GM19193 (cell line): ENCODE data around the gene CARM1.

Source experiments
- POLR2A ChIP-seq: IDR thresholded peaks from 4 replicates; pipeline ENCODE4 v1.6.1; 2011; ENCODE audit not compliant: insufficient read depth, insufficient read length; ENCODE audit errors: extremely low read depth

The CARM1 gene

DNA sequence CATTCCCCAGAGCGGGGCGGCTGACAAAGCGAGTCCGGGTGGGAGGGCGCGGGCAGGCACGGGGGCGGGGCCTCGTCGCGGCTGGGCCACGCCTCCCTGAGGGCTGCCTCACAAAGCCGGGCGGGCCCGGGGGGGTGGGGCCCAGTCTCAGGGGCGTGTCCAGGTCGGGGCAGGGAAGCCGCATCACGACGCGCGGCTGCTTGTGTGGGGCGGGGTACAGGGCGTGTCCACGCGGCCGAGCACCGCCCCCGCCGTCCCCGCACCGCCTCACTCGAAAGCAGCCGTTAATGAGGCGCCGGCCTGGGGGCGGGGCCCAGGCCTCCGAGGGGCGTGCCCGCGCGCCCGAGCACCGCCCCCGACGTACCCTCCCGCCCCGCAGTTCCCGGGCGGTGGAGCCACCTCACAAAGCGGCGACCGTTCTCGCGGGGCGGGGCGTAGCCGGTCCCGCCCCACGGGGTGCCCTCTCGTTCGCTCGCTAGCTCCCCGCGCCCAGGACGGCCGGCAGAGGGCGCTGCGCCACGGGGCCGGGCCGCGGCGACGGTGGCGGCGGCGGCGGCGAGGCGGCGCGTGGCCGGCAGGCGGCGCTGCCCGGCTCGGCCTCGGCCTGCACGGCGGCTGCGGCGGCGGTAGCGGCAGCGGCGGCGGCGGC is at the start of gene CARM1:
CARM1 (plus strand) TSS at position 599 of the 649 bp plus-strand sequence. CDS start 150 bp downstream, outside the sequence.
- peak; percentile 1 for TF ChIP-seq POLR2A

DNA sequence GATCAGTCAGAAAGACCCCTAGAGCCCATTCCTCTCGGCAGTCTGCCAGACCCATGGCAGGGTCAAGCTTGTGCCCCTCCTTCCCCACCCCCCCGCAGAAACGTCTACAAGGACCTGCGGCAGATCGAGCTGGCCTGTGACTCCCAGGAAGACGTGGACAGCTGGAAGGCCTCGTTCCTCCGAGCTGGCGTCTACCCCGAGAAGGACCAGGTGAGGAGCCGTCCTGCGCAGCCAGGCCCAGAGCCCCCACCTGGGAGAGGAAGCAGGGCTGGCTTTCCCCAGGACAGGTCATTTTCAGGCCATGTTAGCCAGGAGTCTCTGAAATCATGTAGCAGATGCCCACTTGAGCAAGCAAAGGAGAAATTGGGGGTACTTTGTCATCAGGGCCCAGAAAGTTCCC is 47.7 kb upstream of the CARM1 start:
- no peak for TF ChIP-seq POLR2A

DNA sequence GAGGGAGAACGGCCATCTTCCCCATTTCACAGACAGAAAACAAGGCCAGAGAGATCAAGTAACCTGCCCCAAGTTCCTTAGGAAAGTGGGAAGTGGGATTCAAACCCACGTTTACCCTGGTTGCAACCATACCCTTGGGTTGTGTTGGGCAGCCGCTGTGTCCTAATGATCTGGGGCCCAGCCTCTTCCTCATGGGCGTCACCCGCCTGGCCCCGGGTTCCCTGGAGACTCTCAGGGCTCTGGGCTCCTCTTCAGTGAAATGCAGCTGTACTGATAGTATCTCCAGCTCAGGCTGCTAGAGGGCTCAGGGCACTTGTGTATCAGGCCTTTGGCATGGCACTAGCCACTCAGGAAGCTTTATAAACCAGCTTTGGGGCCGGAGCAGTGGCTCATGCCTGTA is 45.1 kb upstream of the CARM1 start:
- no peak for TF ChIP-seq POLR2A

DNA sequence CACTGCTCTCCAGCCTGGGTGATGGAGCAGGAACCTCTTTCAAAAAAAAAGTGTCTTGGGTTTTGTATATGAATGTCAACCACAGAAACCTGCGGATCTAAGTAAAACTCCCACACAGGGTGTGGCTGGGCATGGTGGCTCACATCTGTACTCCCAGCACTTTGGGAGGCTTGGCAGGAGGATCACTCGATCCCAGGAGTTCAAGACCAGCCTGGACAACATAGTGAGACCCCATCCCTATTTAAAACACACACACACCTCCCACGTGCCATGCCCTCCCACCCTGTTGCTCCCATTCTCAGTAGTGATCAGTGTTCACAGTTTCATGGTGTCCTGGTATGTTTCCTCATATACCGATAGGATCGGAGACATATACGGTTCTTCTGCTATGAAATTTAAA is 44.5 kb upstream of the CARM1 start:
- TF ChIP-seq POLR2A: no peak

DNA sequence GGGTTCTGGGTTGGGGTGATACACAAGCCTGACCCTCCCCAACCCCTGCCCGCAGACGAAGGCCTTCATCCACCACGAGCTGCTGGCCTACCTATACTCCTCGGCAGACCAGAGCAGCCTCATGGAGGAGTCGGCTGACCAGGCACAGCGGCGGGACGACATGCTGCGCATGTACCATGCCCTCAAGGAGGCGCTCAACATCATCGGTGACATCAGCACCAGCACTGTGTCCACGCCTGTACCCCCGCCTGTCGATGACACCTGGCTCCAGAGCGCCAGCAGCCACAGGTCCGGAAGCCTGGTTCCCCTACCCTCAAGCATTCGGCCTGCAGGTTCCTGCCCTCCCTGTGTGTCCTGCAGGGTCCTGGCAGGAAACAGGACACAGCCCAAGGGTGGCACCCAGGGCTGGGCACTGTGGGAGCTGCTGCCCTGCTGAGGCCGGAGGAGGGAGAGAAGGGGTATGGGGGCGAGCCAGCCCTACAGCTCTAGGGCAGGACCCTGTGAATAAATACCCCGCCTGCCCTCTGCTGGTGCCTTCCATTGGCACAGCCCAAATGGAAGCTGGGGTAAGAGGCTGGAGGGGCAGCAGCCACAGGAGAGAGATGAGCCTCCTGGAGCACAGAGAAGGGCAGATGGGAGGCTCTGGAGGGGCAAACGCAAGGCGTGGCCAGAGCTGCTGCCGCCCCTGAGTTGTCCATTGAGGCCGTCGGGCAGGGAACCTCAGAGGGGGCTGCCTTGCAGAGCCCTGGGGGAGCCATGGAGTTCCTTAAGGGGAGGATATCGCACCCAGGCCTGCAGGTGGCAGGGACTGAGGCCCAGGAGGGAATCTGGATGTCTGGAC is 42.2 kb upstream of the CARM1 start:
- no peak for TF ChIP-seq POLR2A

DNA sequence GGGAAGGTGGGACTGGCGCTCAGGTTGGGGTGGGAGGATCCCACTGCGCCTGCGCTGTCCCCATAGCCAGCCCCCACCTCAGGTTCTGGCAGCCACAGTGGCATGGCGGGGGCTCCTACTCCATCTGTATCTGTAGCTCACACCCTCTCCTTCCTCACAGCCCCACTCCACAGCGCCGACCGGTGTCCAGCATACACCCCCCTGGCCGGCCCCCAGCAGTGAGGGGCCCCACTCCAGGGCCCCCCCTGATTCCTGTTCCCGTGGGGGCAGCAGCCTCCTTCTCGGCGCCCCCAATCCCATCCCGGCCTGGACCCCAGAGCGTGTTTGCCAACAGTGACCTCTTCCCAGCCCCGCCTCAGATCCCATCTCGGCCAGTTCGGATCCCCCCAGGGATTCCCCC is 41.4 kb upstream of the CARM1 start:
- no peak for TF ChIP-seq POLR2A

DNA sequence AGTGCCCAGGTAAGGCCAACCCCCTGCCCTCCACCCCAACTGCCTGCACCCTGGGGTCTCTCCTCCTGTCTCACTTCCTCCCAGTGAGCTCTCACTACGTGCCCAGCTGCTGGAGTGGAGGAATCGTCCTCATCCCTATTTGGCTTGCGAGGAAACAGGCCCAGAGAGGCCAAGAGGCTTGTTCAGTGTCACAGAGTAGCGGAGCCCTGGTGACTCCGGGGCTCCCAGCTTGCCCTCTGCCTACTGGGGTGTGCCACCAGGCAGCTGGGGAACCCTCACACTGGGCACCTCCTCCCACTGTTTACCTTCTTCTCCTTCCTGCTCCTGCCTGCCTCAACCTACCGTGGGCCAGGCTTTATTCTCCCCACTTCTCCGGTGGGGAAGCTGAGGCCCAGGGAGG is 41.0 kb upstream of the CARM1 start:
- TF ChIP-seq POLR2A: no peak

DNA sequence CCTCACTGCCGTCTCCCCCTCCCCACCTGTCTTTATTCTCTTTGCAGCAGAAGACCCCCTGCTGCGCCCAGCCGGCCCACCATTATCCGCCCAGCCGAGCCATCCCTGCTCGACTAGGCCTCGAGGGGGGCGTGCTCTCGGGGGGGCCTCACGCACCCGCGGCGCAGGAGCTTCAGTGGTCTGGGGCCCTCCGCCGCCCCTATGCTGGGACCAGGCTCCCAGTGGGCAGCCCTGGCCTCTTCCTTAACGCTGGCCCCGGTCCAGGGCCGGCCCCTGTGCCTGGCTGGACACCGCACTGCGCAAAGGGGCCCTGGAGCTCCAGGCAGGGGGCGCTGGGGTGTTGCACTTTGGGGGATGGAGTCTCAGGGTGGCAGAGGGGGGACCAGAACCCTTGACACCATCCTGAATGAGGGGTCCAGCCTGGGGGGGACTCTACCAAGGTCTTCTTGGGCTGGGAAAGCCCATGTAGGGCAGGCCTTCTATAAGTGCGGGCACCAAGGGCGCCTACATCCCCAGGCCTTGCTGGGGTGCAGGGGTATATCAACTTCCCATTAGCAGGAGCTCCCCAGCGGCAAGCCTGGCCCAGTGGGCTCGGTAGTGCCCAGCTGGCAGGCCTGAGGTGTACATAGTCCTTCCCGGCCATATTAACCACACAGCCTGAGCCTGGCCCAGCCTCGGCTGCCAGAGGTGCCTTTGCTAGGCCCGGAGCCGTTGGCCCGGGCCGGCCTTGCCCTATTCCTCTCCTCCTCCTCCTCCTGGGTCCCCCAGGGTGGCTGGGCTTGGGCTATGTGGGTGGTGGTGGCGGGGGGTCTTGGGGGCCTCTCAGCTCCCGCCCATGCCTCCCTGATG is 40.2 kb upstream of the CARM1 start:
- TF ChIP-seq POLR2A: no peak

DNA sequence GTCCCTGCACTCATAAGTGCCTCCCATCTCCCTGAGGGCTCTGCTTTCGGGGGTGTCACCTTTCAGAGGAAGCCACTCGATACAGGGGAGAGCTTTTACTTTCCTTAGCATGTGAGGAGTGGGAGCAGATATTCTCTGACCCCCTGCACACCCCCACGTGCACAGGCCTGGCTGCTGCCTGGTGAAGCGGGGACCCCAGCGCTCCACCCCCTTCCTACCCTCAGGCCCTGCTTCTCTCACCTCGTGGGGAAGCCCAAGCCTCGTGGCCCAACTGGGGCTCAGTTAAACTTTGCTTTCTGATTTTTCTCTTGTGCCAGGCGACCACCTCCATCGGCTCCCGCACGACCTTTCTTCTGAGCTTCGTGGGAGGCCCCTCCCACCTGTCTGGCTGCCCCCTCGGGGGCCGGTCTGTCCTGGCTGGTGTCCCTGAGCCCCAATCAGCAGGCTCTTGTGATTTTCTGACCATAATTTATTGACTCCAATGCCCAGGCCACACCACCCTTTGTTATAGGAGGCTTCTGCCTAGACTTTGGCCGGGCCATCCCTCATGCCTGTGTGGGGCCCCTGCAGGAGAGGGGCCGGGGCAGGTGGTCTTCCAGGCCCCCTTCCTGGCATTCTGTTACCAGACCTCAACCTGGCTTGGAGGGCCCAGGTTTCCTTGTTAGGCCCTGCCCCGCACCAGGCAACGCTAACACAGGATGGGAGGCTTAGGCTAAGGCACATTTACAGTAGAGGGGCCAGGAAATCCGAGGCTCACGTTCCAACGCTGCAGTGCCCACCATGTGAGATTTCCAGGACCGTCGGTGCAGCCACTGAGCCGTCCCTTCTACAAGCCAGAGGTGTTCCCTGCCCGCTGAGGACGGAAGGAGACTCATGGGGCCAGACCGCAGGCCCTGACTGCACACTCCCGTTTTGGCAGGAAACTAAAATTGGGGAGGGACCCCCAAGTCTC is 39.1 kb upstream of the CARM1 start:
- TF ChIP-seq POLR2A: no peak

DNA sequence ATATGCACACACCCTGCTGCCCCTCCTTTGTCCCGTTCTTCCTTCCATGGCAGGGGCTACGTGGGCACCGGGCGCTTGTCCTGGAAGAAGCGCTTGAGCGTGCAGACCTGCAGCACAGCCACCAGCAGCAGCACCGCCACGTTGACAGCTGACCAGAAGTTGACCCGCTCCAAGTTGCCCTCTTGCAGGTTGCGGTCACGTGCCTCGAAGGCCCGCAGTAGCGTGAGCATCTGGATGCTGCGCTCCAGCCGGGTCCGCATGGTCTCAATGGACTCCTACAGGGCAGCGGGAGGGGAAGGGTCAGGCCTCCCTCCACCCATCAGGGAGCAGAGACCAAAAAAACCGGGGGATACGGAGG is 38.4 kb upstream of the CARM1 start:
- TF ChIP-seq POLR2A: no peak

DNA sequence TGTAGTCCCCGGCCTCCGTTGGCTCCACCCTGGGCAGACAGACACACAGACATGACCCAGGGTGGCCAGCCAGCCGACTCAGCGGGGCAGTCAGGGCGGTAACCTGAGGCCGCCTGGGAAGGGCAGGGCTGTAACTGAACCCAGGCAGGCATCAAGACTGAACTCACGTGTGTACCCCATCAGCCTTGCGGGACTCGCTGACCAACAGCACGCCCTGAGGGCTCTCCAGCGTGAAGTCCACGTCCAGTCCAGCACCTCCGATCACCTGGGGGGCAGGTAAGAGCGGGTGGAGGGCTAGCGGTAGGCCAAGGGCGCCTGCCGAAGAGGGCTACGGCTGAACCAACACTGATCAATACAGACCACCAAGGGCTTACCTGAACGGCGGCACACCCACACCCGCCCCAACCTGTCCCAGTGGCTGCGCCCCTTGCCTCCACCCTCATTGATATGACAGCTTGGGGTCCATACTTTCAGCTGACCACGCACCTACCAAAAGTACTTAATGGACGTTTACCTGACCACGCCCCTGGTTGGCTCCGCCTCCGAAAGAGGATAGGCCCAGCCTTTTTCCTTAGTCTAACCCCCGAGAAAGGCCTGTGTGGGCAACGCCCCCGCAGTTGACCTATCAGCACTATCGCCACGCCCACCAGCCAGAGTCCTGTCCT is 36.1 kb upstream of the CARM1 start:
- TF ChIP-seq POLR2A: no peak

DNA sequence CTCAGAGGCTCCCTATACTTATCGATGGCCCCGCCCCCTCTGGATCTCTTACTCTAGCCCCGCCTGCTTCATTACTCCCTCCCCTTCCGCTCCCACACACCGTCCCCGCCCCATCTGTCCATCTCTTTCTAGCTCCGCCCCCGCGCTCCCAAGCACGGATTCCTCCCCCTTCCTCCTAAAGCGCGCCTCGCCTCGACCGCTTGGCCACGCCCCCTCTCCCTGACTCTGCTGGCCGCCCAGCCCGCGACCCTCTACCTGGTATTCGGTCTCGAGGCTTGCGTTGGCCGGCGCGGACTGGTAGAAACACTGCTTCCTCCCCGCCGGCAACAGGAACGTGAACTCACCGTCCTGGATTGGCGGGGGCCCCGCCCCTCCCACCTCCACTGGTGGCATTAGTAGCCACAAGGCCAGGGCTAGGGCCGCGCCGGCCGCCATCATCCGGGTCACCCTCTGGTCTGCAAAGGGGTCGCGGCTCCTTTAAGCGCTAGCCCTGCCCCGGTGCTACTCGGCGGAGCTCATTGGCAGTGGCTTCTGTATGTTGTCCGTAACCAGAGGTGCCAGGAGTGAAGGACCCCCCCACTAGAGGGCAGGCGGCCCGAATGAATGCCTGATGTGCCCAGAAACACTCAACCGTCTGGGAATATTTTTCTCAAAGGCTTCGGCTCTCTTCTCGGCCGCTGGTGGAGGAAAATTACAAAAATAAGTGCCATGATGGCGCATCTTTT is 35.4 kb upstream of the CARM1 start, which contains the start of gene TMED1:
TMED1 (minus strand) TSS at position 459 of the 725 bp plus-strand sequence; CDS start at position 438, 21 bp downstream.
- TF ChIP-seq POLR2A: peak; percentile 64
